ENCODE results near the gene SMPD2.

SMPD2 gene

GRCh38 chr6:109490713-109491112 is 50.2 kb downstream of the SMPD2 start:
- H3K4me3 ChIP-seq (replicated peaks; ENCODE audit: insufficient read depth, low read length), result no peak overlapping the region
- no peak overlapping the region for H3K27ac ChIP-seq (replicated peaks)

GRCh38 chr6:109491207-109491938 is 50.8 kb downstream of the SMPD2 start:
- Histone ChIP-seq H3K4me3 (replicated peaks; ENCODE audit: insufficient read depth, low read length) (no peak overlapping the region), H3K27me3 (ENCODE audit: insufficient read depth, poor library complexity, severe bottlenecking) (no peaks in the 10 kb centered on the region), H3K27ac (replicated peaks) (no peak overlapping the region)
- TF ChIP-seq GABPA (IDR thresholded peaks at IDR 0.05; ENCODE audit: low read depth) (no peak), SPI1 (IDR thresholded peaks at IDR 0.05; ENCODE audit: borderline replicate concordance, low read depth) (no peak), REST (IDR thresholded peaks at IDR 0.05; ENCODE audit: insufficient replicate concordance, low read depth) (no peak), CTCF (IDR thresholded peaks at IDR 0.05; ENCODE audit: insufficient read depth, low read length) (no peak), POLR2AphosphoS5 (IDR thresholded peaks at IDR 0.05; ENCODE audit: low read depth) (no peak)
- DNase-seq (ENCODE audit: low read depth in 1 of 2, low spot score in 1 of 2), result no peak

More at GRCh38 chr6:109490713-109491112, 50.2 kb downstream of the SMPD2 start:
- DNase-seq (ENCODE audit: low read depth in 1 of 2, low spot score in 1 of 2), result no peak
- no peak for TF ChIP-seq SPI1 (IDR thresholded peaks at IDR 0.05; ENCODE audit: borderline replicate concordance, low read depth)
- no peak for TF ChIP-seq CTCF (IDR thresholded peaks at IDR 0.05; ENCODE audit: insufficient read depth, low read length)
- no peak for TF ChIP-seq GABPA (IDR thresholded peaks at IDR 0.05; ENCODE audit: low read depth)
- TF ChIP-seq REST (IDR thresholded peaks at IDR 0.05; ENCODE audit: insufficient replicate concordance, low read depth), result no peak
- H3K27me3 ChIP-seq (ENCODE audit: insufficient read depth, poor library complexity, severe bottlenecking), result no peaks in the 10 kb centered on the region

Data from HL-60 (cell line).